DMS153 treated with DMSO at 0.1 percent for 48 hours (cell line): ENCODE data around the gene MGAT3.

ENCODE experiments used
- DNase-seq: peaks from one replicate; lab custom pipeline; 2025; ENCODE audit not compliant: unreplicated experiment; lab: John Stamatoyannopoulos, UW

Gene MGAT3

GRCh38 chr22:39448205-39449054, 8.4 kb upstream of the MGAT3 start:
- DNase-seq = no peak

- no peak for DNase-seq
Measured at GRCh38 chr22:39449708-39450107, 7.1 kb upstream of the MGAT3 start.

GRCh38 chr22:39450258-39450955, 6.4 kb upstream of the MGAT3 start:
- DNase-seq = no peak

GRCh38 chr22:39452740-39453040, 4.1 kb upstream of the MGAT3 start:
- DNase-seq = no peak

- no peak for DNase-seq
Measured at GRCh38 chr22:39453765-39454378, 2.9 kb upstream of the MGAT3 start.

- no peak for DNase-seq
Measured at GRCh38 chr22:39454385-39454871, 2.4 kb upstream of the MGAT3 start.

- DNase-seq = no peak
Measured at GRCh38 chr22:39457198-39457555, 365 bp downstream of the MGAT3 start.

GRCh38 chr22:39457556-39458443, 988 bp downstream of the MGAT3 start:
- DNase-seq = no peak

GRCh38 chr22:39458444-39459083, 1.8 kb downstream of the MGAT3 start:
- no peak for DNase-seq

GRCh38 chr22:39459681-39460080, 2.9 kb downstream of the MGAT3 start:
- DNase-seq = no peak

- DNase-seq = no peak
Measured at GRCh38 chr22:39462443-39463221, 5.8 kb downstream of the MGAT3 start.

- DNase-seq = no peak
Measured at GRCh38 chr22:39463277-39463676, 6.5 kb downstream of the MGAT3 start.

GRCh38 chr22:39463931-39464390, 7.1 kb downstream of the MGAT3 start:
- no peak for DNase-seq

- DNase-seq = no peak
Measured at GRCh38 chr22:39466228-39467006, 9.6 kb downstream of the MGAT3 start.

- DNase-seq = no peak
Measured at GRCh38 chr22:39467390-39467895, 10.6 kb downstream of the MGAT3 start.

GRCh38 chr22:39468487-39469325, 11.9 kb downstream of the MGAT3 start:
- no peak for DNase-seq

GRCh38 chr22:39469326-39469680, 12.5 kb downstream of the MGAT3 start:
- no peak for DNase-seq
